Stomach smooth muscle (tissue), 2 donors: Measurements from ENCODE around the gene PPT1.
A peak's percentile ranks its signal among the peaks of the same experiment; 100 is the strongest.

Experiments
- H3K27ac ChIP-seq: one replicate; pipeline ENCODE4 v1.7.0; 2013; ENCODE audit warnings: mild to moderate bottlenecking, low read length, inconsistent platforms
- H3K27me3 ChIP-seq, 2 donors: one replicate each; pipeline ENCODE4 v1.7.0; 2013; ENCODE audit warnings: low read length in 2 of 2; ENCODE audit not compliant: insufficient read depth in 2 of 2, control insufficient read depth in 1 of 2
- H3K36me3 ChIP-seq, 2 donors: one replicate each; pipeline ENCODE4 v1.7.0; 2013; ENCODE audit warnings: low read length in 2 of 2; ENCODE audit not compliant: control insufficient read depth in 2 of 2, insufficient read depth in 2 of 2
- H3K4me1 ChIP-seq: one replicate; pipeline ENCODE4 v1.7.0; 2013; ENCODE audit warnings: low read length; ENCODE audit not compliant: control insufficient read depth, insufficient read depth
- H3K4me3 ChIP-seq, 2 donors: one replicate each; pipeline ENCODE4 v1.7.0; 2013; ENCODE audit warnings: low read length in 2 of 2
- H3K9ac ChIP-seq, 2 donors: one replicate each; pipeline ENCODE4 v1.7.0; 2013; ENCODE audit warnings: low read length in 2 of 2, mild to moderate bottlenecking in 1 of 2
- H3K9me3 ChIP-seq, 2 donors: one replicate each; pipeline ENCODE4 v1.7.0; 2013; ENCODE audit warnings: low read length in 2 of 2; ENCODE audit not compliant: control insufficient read depth in 2 of 2
- donor health status: healthy.
- donor health status: Pancreatic carcinoma.

PPT1 gene

GRCh38 chr1:40120128-40120527 is 23.1 kb upstream of the PPT1 start:
- no peaks in the 10 kb centered on the region for H3K36me3 ChIP-seq
- H3K27ac ChIP-seq = no peak overlapping the region
- no peaks in the 10 kb centered on the region for H3K4me1 ChIP-seq
- H3K27me3 ChIP-seq = no peaks in the 10 kb centered on the region
- no peaks in the 10 kb centered on the region for H3K9me3 ChIP-seq
- no peak overlapping the region for H3K4me3 ChIP-seq
- no peak overlapping the region for H3K9ac ChIP-seq

DNA sequence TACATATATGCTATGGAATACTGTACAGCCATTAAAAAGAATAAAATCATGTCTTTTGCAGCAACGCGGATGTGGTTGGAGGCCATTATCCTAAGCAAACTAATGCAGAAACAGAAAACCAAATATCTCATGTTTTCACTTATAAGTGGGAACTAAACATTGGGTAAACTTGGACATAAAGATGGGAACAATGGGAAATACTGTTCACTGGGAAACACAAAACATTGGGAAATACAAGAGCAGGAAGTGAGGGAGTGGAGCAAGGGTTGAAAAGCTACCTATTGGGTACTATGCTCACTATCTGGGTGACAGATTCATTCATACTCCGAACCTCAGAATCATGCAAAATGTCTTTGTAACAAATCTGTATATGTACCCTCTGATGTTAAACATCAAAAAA is 17.3 kb upstream of the PPT1 start:
- Histone ChIP-seq H3K9me3 (peaks cover 0 to 7% of the 10 kb centered on the region in 2 donors), H3K27me3 (no peaks in the 10 kb centered on the region), H3K4me1 (no peaks in the 10 kb centered on the region), H3K4me3 (no peak overlapping the region), H3K27ac (no peak overlapping the region), H3K36me3 (no peaks in the 10 kb centered on the region), H3K9ac (no peak overlapping the region)

DNA sequence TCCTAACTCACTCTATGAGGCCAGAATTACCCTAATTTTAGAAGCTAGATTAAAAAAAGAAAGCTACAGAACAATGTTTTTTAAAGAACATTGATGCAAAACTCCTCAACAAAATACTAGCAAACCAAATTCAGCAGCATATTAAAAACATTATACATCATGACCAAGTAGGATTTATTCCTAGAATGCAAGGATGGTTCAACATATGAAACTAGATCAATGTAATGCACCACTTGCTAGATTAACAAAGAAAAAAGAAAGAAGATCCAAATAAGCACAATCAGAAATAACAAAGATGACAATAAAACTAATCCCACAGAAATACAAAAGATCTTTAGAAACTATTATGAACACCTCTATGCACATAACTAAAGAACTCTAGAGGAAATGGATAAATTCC is 13.3 kb upstream of the PPT1 start:
- Histone ChIP-seq H3K27ac (no peak overlapping the region), H3K27me3 (no peaks in the 10 kb centered on the region), H3K36me3 (no peaks in the 10 kb centered on the region), H3K9ac (no peak overlapping the region), H3K4me3 (no peak overlapping the region), H3K9me3 (peaks cover 0 to 7% of the 10 kb centered on the region in 2 donors), H3K4me1 (no peaks in the 10 kb centered on the region)

GRCh38 chr1:40107290-40107959 is 10.4 kb upstream of the PPT1 start:
- H3K9ac ChIP-seq = no peak overlapping the region
- no peaks in the 10 kb centered on the region for H3K4me1 ChIP-seq
- H3K27me3 ChIP-seq = no peaks in the 10 kb centered on the region
- H3K9me3 ChIP-seq = peaks cover 0 to 7% of the 10 kb centered on the region in 2 donors
- no peaks in the 10 kb centered on the region for H3K36me3 ChIP-seq
- H3K4me3 ChIP-seq = no peak overlapping the region
- no peak overlapping the region for H3K27ac ChIP-seq

DNA sequence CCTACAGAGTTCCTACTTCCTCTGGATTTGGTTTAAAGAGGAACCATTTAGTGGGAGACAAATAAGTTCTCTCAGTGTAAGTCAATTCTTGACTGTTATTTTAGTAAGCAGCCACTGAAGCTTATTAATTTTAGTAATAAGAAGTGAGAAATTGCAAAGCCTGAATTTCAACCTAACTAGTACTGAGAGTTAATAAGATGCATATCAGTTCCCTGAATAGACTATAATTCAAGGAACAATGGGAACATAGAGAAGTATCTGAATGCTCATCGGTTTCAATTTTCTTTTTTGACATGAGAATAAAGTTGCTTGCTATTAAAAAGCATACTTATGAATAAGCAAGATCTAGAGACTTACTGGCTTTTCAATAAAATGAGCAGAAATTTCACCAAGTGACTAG is 8.0 kb upstream of the PPT1 start:
- Histone ChIP-seq H3K9me3 (peaks cover 0 to under 1% of the 10 kb centered on the region in 2 donors), H3K27me3 (no peaks in the 10 kb centered on the region), H3K9ac (no peak overlapping the region), H3K4me3 (no peak overlapping the region), H3K4me1 (no peaks in the 10 kb centered on the region), H3K36me3 (no peaks in the 10 kb centered on the region), H3K27ac (no peak overlapping the region)

DNA sequence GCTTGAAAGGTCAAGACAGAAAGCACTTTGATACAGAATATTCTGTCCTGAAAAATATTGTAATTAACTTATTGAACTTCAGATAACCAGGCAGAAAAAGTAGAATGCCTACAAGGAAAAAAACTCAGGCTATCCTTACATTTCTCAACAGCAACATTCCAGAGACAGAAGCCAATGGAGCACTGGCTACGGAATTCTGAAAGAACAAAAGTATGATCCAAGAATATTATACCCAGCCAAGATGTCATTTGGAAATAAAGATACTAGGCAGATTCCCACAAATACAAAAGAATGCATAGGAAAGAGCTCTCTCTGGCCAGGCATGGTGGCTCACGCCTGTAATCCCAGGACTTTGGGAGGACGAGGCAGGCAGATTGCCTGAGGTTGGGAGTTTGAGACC is 5.8 kb upstream of the PPT1 start:
- Histone ChIP-seq H3K4me3 (no peak overlapping the region), H3K9me3 (no peaks in the 10 kb centered on the region), H3K27me3 (no peaks in the 10 kb centered on the region), H3K27ac (no peak overlapping the region), H3K4me1 (no peaks in the 10 kb centered on the region), H3K36me3 (no peaks in the 10 kb centered on the region), H3K9ac (no peak overlapping the region)

GRCh38 chr1:40102038-40102437 is 5.0 kb upstream of the PPT1 start:
- no peak overlapping the region for H3K4me3 ChIP-seq
- H3K4me1 ChIP-seq = peaks cover 6% of the 10 kb centered on the region
- no peaks in the 10 kb centered on the region for H3K27me3 ChIP-seq
- H3K9me3 ChIP-seq = no peaks in the 10 kb centered on the region
- H3K27ac ChIP-seq = no peak overlapping the region
- H3K9ac ChIP-seq = no peak overlapping the region
- no peaks in the 10 kb centered on the region for H3K36me3 ChIP-seq

DNA sequence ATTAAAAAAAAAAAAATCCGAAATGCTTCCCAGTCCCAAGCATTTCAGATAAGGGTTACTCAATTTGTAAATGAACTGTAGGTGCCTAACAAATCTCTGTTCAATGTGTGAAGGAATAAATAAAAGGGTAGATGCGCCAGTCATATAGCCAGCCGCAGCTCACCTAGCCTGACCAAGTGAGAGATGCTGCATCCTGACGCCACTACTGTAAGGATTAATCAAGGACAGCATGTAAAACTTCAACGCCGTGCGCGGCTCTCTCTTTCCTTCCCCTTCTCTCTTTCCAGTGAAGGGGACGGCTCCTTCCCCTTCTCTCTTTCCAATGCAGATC is 441 bp downstream of the PPT1 start:
- Histone ChIP-seq H3K9me3 (no peaks in the 10 kb centered on the region), H3K27ac (no peak overlapping the region), H3K4me3 (peak overlapping the region; percentile 93 to 95), H3K36me3 (peaks cover 4 to 5% of the 10 kb centered on the region in 2 donors), H3K9ac (peak overlapping the region; percentile 66 to 78), H3K4me1 (peaks cover 6% of the 10 kb centered on the region), H3K27me3 (no peaks in the 10 kb centered on the region)

GRCh38 chr1:40095806-40096205 is 1.2 kb downstream of the PPT1 start:
- Histone ChIP-seq H3K4me1 (peaks cover 6% of the 10 kb centered on the region), H3K9me3 (no peaks in the 10 kb centered on the region), H3K27me3 (no peaks in the 10 kb centered on the region), H3K9ac (no peak overlapping the region), H3K4me3 (no peak overlapping the region), H3K36me3 (peaks cover 9% of the 10 kb centered on the region in 2 donors), H3K27ac (no peak overlapping the region)

- no peak overlapping the region for H3K9ac ChIP-seq
- H3K4me3 ChIP-seq = no peak overlapping the region
- no peaks in the 10 kb centered on the region for H3K9me3 ChIP-seq
- H3K4me1 ChIP-seq = peaks cover 6% of the 10 kb centered on the region
- H3K36me3 ChIP-seq = peaks cover 17 to 18% of the 10 kb centered on the region in 2 donors
- H3K27me3 ChIP-seq = no peaks in the 10 kb centered on the region
- no peak overlapping the region for H3K27ac ChIP-seq
Observed at GRCh38 chr1:40094466-40095110, 2.5 kb downstream of the PPT1 start.
